ENCODE measurements around the gene GDPD4. TPM values are rescaled to one million over a fixed set of nuclear protein-coding genes. Genes with fewer than 3 reads are reported as not detected.

Gene GDPD4
- total and polyA plus RNA-seq, 7 donors, result not detected

GRCh38 chr11:77179048-77179447, 122.4 kb downstream of the GDPD4 start:
- no peaks in the 10 kb centered on the region for H3K9me3 ChIP-seq
- no peaks in the 10 kb centered on the region for H3K27me3 ChIP-seq (ENCODE audit: insufficient read depth in 3 of 3, low read length in 2 of 3)
- intact Hi-C loops (cut with DNase I), result no loop called here
- H3K27ac ChIP-seq, result no peak overlapping the region
- no peak for TF ChIP-seq CTCF (IDR thresholded peaks at IDR 0.05)
- peaks cover 5% of the 10 kb centered on the region for H3K4me1 ChIP-seq
- H3K4me3 ChIP-seq, result no peak overlapping the region
- peak in 2 of 4 donors; percentile 53 to 65 for ATAC-seq
- H3K36me3 ChIP-seq (ENCODE audit: insufficient read depth in 1 of 2, low read depth in 1 of 2), result no peaks in the 10 kb centered on the region
- WGBS, 3 donors, result 24 to 50% (median 37%) methylated on average over 5 of the region's 5 CpGs
- peak in 1 of 2 donors; percentile 51 for DNase-seq

DNA sequence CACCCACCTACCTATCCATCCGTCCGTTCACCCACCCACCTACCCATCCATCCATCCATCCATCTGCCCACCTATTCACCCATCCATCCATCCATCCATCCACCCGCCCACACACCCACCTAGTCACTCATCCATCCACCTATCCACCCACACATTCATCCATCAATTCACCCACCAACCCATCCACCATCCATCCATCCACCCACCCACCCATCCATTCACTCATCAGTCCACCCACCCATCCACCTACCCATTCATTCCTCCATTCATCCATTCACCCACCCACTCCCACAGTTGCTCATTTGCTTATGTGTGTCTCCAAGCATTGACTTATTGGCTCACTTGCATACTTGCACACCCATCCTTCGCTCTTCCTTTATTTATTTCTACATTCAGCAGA, 123.3 kb downstream of the GDPD4 start:
- Histone ChIP-seq H3K27ac (no peak overlapping the region), H3K4me3 (no peak overlapping the region), H3K36me3 (ENCODE audit: insufficient read depth in 1 of 2, low read depth in 1 of 2) (no peaks in the 10 kb centered on the region), H3K27me3 (ENCODE audit: insufficient read depth in 3 of 3, low read length in 2 of 3) (no peaks in the 10 kb centered on the region), H3K4me1 (peaks cover 5% of the 10 kb centered on the region), H3K9me3 (no peaks in the 10 kb centered on the region)
- intact Hi-C loops (cut with DNase I), result no loop called here
- DNase-seq (no peak), ATAC-seq (no peak)
- no peak for TF ChIP-seq CTCF (IDR thresholded peaks at IDR 0.05)
- WGBS, 3 donors, result 95 to 99% (median 97%) methylated on average over 4 of the region's 4 CpGs

DNA sequence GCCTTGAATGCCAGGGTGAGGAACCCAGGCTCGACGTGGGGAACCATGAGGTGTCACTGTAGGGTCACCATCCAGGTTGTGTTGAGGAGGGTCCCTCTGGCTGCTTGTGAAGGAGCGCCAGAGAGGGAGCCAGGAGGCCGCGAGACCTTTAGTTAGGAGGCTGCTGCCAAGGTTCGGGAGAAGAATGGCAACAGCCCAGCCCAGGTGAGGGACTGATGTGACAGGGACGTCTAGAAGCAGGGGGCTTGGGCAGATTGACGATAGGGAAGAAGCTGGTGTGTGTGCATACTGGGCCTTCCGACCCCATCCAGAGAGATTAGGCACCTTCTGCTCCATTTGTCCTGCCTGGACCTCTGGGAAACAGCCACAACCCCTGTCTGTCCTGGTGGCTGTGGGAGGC, 124.5 kb downstream of the GDPD4 start:
- TF ChIP-seq CTCF (IDR thresholded peaks at IDR 0.05), result no peak
- Histone ChIP-seq H3K4me3 (no peak overlapping the region), H3K4me1 (peaks cover 5% of the 10 kb centered on the region), H3K27me3 (ENCODE audit: insufficient read depth in 3 of 3, low read length in 2 of 3) (no peaks in the 10 kb centered on the region), H3K9me3 (no peaks in the 10 kb centered on the region), H3K27ac (no peak overlapping the region), H3K36me3 (ENCODE audit: insufficient read depth in 1 of 2, low read depth in 1 of 2) (no peaks in the 10 kb centered on the region)
- ATAC-seq, result no peak
- peak in 1 of 2 donors; percentile 38 for DNase-seq
- intact Hi-C loops (cut with DNase I), result no loop called here
- 88 to 90% (median 89%) methylated on average over 9 of the region's 9 CpGs for WGBS, 3 donors

DNA sequence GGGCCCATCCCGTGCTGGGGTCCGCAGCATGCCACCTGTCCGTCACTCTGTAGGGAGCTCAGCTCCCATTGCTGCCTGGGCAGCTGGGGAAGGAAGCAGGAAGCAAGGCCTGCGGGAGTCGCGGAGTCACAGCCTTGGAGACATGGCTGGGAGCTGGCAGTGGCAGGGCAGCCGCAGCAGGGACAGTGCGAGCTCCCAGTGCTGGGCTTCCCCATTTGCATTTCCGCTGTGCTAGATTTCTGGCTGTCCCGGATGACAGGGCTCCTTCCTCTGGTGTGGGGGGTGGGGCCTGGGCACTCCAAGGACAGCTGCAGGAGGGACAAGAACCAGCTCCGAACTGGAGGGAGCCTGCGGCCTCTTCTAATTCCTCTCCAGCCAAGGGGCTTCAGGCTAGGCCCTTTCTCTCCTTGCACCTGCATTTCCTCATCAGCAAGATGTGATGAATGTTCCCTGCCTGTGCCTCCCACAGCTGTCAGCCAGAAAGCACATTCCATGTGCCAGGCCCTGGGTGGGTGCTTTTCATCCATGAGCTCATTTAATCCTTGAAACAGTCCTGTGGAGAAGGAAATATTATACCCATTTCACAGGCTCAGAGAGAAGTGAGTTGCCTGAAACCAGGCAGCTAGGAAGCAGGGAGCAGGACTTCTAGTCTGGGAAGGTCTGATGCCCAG, 125.5 kb downstream of the GDPD4 start:
- H3K36me3 ChIP-seq (ENCODE audit: insufficient read depth in 1 of 2, low read depth in 1 of 2), result no peaks in the 10 kb centered on the region
- H3K4me1 ChIP-seq, result peaks cover 5% of the 10 kb centered on the region
- intact Hi-C loops (cut with DNase I), result no loop called here
- no peaks in the 10 kb centered on the region for H3K27me3 ChIP-seq (ENCODE audit: insufficient read depth in 3 of 3, low read length in 2 of 3)
- H3K4me3 ChIP-seq, result no peak overlapping the region
- WGBS, 3 donors, result 40 to 58% (median 47%) methylated on average over 12 of the region's 12 CpGs
- H3K27ac ChIP-seq, result no peak overlapping the region
- DNase-seq (peak; percentile 57 to 71), ATAC-seq (peak in 3 of 4 donors; percentile 20 to 59 (median 40))
- TF ChIP-seq CTCF (IDR thresholded peaks at IDR 0.05), result no peak
- H3K9me3 ChIP-seq, result no peaks in the 10 kb centered on the region

Data from psoas muscle (tissue), 8 donors.